Loucy (cell line): ENCODE measurements around the gene ADAMTS13.

ENCODE experiments used
- CTCF ChIP-seq: fragments of 200-600 bp; sonication (generic); conservative IDR thresholded peaks from 2 replicates; pipeline ENCODE4 v1.5.1; 2014; ENCODE audit warnings: mild to moderate bottlenecking, antibody characterized with exemption, low read length
- EZH2phosphoT487 ChIP-seq: fragments of 200-600 bp; IDR thresholded peaks from 2 replicates; pipeline ENCODE4 v1.6.1; 2018; ENCODE audit warnings: antibody characterized with exemption, mild to moderate bottlenecking, moderate library complexity, borderline replicate concordance

- TF ChIP-seq CTCF (no peak), EZH2phosphoT487 (no peak)
Measured at GRCh38 chr9:133441571-133441970, 19.4 kb downstream of the ADAMTS13 start.
